H4 (cell line): Measurements from ENCODE around the gene TEDDM1. TPM values are rescaled to one million over a fixed set of nuclear protein-coding genes. Genes with fewer than 3 reads are reported as not detected.
"Not testable (repeated sequence)": the region's sequence is repeated elsewhere in the genome, so short reads cannot be mapped to it uniquely, and the experiment has no call there.

Experiments used
- DNase-seq: peaks from one replicate; pipeline ENCODE4 v3.0.0-alpha.2; 2015; ENCODE audit warnings: low spot score
- total RNA-seq: library from RNA; depleted of rRNA; stranded (reverse); fragments of >200 nt; shearing (Covaris generic); gene quantifications from 2 replicates; pipeline ENCODE4 v1.2.3, GENCODE V29; 2014

Gene TEDDM1
- total RNA-seq, 1 experiment from 2014 or later = not detected

- no peak for DNase-seq
Measured at GRCh38 chr1:182381962-182382819, 18.3 kb downstream of the TEDDM1 start.

- no peak for DNase-seq
Measured at GRCh38 chr1:182380199-182380598, 20.3 kb downstream of the TEDDM1 start.

- not testable (repeated sequence) for DNase-seq
Measured at GRCh38 chr1:182379781-182380180, 20.7 kb downstream of the TEDDM1 start.

GRCh38 chr1:182376936-182377574 lies 23.4 kb downstream of the TEDDM1 start:
- DNase-seq = no peak

GRCh38 chr1:182374101-182374834 lies 26.2 kb downstream of the TEDDM1 start:
- DNase-seq = no peak

- DNase-seq = no peak
Measured at GRCh38 chr1:182370532-182370931, 29.9 kb downstream of the TEDDM1 start.

GRCh38 chr1:182368903-182369302 lies 31.6 kb downstream of the TEDDM1 start:
- no peak for DNase-seq

- DNase-seq = no peak
Measured at GRCh38 chr1:182368358-182368757, 32.1 kb downstream of the TEDDM1 start.

- DNase-seq = no peak
Measured at GRCh38 chr1:182367926-182368325, 32.5 kb downstream of the TEDDM1 start.

GRCh38 chr1:182366596-182366995 lies 33.9 kb downstream of the TEDDM1 start:
- no peak for DNase-seq

GRCh38 chr1:182359645-182360044 lies 40.8 kb downstream of the TEDDM1 start:
- no peak for DNase-seq

- no peak for DNase-seq
Measured at GRCh38 chr1:182357913-182358312, 42.6 kb downstream of the TEDDM1 start.

- no peak for DNase-seq
Measured at GRCh38 chr1:182357171-182357570, 43.3 kb downstream of the TEDDM1 start.

GRCh38 chr1:182355723-182356098 lies 44.8 kb downstream of the TEDDM1 start:
- DNase-seq = no peak

- no peak for DNase-seq
Measured at GRCh38 chr1:182351790-182352364, 48.6 kb downstream of the TEDDM1 start.

- DNase-seq = no peak
Measured at GRCh38 chr1:182350839-182351238, 49.6 kb downstream of the TEDDM1 start.

- no peak for DNase-seq
Measured at GRCh38 chr1:182348961-182349747, 51.3 kb downstream of the TEDDM1 start.
